ENCODE measurements around the gene MREG. TPM values are rescaled to one million over a fixed set of nuclear protein-coding genes. Genes with fewer than 3 reads are reported as not detected.

Gene MREG
- total and polyA plus RNA-seq, 4 donors = 0.87 to 3.1 (median 2.7) TPM

GRCh38 chr2:215898363-215898762, 115.0 kb downstream of the MREG start:
- H3K9me3 ChIP-seq (ENCODE audit: control insufficient read depth in 4 of 4, low read length in 3 of 4) = no peaks in the 10 kb centered on the region
- H3K27me3 ChIP-seq (ENCODE audit: control insufficient read depth in 4 of 4, insufficient read depth in 4 of 4, low read length in 3 of 4) = no peaks in the 10 kb centered on the region
- no peaks in the 10 kb centered on the region for H3K36me3 ChIP-seq (ENCODE audit: control insufficient read depth in 4 of 4, insufficient read depth in 3 of 4, low read depth in 1 of 4, low read length in 3 of 4)
- peaks cover 10 to 34% (median 26%) of the 10 kb centered on the region in 4 donors for H3K4me1 ChIP-seq (ENCODE audit: control insufficient read depth in 4 of 4, insufficient read depth in 4 of 4, low read length in 3 of 4)
- no peak overlapping the region for H3K9ac ChIP-seq (ENCODE audit: low read depth in 1 of 2, low read length in 2 of 2)
- H3K4me3 ChIP-seq (ENCODE audit: low read depth in 1 of 3, low read length in 3 of 3) = no peak overlapping the region
- WGBS = 90% methylated on average over 2 of the region's 2 CpGs
- DNase-seq (ENCODE audit: low spot score) = no peak
- H3K27ac ChIP-seq (ENCODE audit: low read depth in 1 of 2, low read length in 2 of 2) = no peak overlapping the region
- TF ChIP-seq SP1 (IDR thresholded peaks at IDR 0.05) (no peak), FOXA2 (IDR thresholded peaks at IDR 0.05) (no peak), RAD21 (IDR thresholded peaks at IDR 0.05) (no peak)

GRCh38 chr2:215896921-215897320, 116.4 kb downstream of the MREG start:
- H3K9ac ChIP-seq (ENCODE audit: low read depth in 1 of 2, low read length in 2 of 2) = no peak overlapping the region
- peaks cover 9 to 34% (median 26%) of the 10 kb centered on the region in 4 donors for H3K4me1 ChIP-seq (ENCODE audit: control insufficient read depth in 4 of 4, insufficient read depth in 4 of 4, low read length in 3 of 4)
- no peak overlapping the region for H3K27ac ChIP-seq (ENCODE audit: low read depth in 1 of 2, low read length in 2 of 2)
- H3K27me3 ChIP-seq (ENCODE audit: control insufficient read depth in 4 of 4, insufficient read depth in 4 of 4, low read length in 3 of 4) = no peaks in the 10 kb centered on the region
- no peaks in the 10 kb centered on the region for H3K9me3 ChIP-seq (ENCODE audit: control insufficient read depth in 4 of 4, low read length in 3 of 4)
- no peak for DNase-seq (ENCODE audit: low spot score)
- WGBS = 70% methylated on average over 4 of the region's 4 CpGs
- no peak overlapping the region for H3K4me3 ChIP-seq (ENCODE audit: low read depth in 1 of 3, low read length in 3 of 3)
- no peak for TF ChIP-seq YY1 (IDR thresholded peaks at IDR 0.05)
- TF ChIP-seq GABPA (IDR thresholded peaks at IDR 0.05 in 1 of 2, conservative IDR thresholded peaks at IDR 0.05 in 1 of 2) = no peak
- TF ChIP-seq CTCF (IDR thresholded peaks at IDR 0.05; ENCODE audit: low read depth, low read length, missing input control) = no peak
- TF ChIP-seq ATF3 (IDR thresholded peaks at IDR 0.05) = no peak
- no peak for TF ChIP-seq SP1 (IDR thresholded peaks at IDR 0.05)
- TF ChIP-seq MAX (IDR thresholded peaks at IDR 0.05) = no peak
- no peak for TF ChIP-seq RAD21 (IDR thresholded peaks at IDR 0.05)
- TF ChIP-seq FOXA1 (IDR thresholded peaks at IDR 0.05) = no peak
- TF ChIP-seq ZBTB33 (IDR thresholded peaks at IDR 0.05) = no peak
- no peak for TF ChIP-seq JUND (IDR thresholded peaks at IDR 0.05)
- no peak for TF ChIP-seq TAF1 (conservative IDR thresholded peaks at IDR 0.05)
- TF ChIP-seq FOXA2 (IDR thresholded peaks at IDR 0.05) = no peak
- no peak for TF ChIP-seq RXRA (IDR thresholded peaks at IDR 0.05)
- TF ChIP-seq NR2F2 (IDR thresholded peaks at IDR 0.05) = no peak
- TF ChIP-seq EGR1 (IDR thresholded peaks at IDR 0.05; ENCODE audit: low read depth in 2 of 2) = no peak
- no peak for TF ChIP-seq REST (IDR thresholded peaks at IDR 0.05)
- TF ChIP-seq HNF4A (conservative IDR thresholded peaks at IDR 0.05) = no peak
- TF ChIP-seq HNF4G (IDR thresholded peaks at IDR 0.05) = no peak
- H3K36me3 ChIP-seq (ENCODE audit: control insufficient read depth in 4 of 4, insufficient read depth in 3 of 4, low read depth in 1 of 4, low read length in 3 of 4) = no peaks in the 10 kb centered on the region

Measured in liver (tissue), 9 donors.